Gastroesophageal sphincter (tissue), 3 donors: ENCODE data around the gene C1QTNF9.
"Not testable (repeated sequence)": the region's sequence is repeated elsewhere in the genome, so short reads cannot be mapped to it uniquely, and the experiment has no call there.

ENCODE experiments used
- POLR2AphosphoS5 ChIP-seq: sonication (generic); formaldehyde crosslinking; IDR thresholded peaks from one replicate; pipeline ENCODE4 v1.6.1; 2017; ENCODE audit warnings: antibody characterized with exemption
- TF ChIP-seq, protein P1 (sequence below), 4 experiments: fragments of 200-600 bp in 2 of 4; fragments of 450-650 bp in 2 of 4; sonication (generic) in 1 of 4; IDR thresholded peaks; one replicate each; pipeline ENCODE4 v1.5.1; 2017 to 2019; ENCODE audit warnings: antibody characterized with exemption in 4 of 4, mild to moderate bottlenecking in 2 of 4, moderate library complexity in 2 of 4

DNA sequence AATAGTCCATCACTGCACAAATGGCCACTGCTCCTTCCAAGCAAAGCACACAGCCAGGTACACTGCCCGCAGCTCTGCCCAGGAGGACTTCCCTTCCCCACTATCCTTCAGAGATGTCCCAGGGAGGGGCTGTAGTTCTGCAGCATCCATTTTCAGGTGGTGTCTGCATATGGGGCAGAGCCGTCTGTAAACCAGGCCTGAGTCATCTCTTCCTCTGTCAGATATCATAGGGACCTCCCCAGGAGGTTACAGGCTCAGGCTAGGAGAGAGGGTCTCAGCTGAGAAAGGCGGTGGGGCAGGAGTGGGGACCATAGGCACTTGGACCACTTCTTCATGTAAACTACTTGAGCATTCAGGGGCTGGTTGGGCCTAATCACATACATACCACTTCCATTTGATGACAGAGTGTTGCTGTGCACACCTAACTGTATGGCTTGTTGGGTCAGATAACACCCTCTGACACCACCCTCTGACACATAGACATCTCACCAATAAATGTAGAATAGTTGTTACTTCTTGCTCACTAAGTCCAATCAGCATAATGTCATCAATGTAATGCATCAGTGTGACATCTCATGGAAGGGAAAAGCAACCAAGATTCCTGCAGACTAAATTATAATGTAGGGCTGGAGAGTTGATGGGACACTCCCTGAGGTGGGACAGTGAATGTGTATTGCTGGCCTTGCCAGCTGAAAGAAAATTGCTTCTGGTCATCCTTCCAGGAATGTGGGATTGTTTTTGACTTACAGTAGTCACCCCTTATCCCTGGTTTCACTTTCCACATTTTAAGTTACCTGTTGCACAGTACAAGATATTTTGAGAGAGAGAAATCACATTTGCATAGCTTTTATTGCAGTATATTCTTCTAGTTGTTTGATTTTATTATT lies 40.6 kb downstream of the C1QTNF9 start:
- TF ChIP-seq, protein P1, sequence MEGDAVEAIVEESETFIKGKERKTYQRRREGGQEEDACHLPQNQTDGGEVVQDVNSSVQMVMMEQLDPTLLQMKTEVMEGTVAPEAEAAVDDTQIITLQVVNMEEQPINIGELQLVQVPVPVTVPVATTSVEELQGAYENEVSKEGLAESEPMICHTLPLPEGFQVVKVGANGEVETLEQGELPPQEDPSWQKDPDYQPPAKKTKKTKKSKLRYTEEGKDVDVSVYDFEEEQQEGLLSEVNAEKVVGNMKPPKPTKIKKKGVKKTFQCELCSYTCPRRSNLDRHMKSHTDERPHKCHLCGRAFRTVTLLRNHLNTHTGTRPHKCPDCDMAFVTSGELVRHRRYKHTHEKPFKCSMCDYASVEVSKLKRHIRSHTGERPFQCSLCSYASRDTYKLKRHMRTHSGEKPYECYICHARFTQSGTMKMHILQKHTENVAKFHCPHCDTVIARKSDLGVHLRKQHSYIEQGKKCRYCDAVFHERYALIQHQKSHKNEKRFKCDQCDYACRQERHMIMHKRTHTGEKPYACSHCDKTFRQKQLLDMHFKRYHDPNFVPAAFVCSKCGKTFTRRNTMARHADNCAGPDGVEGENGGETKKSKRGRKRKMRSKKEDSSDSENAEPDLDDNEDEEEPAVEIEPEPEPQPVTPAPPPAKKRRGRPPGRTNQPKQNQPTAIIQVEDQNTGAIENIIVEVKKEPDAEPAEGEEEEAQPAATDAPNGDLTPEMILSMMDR (IDR thresholded peaks at IDR 0.05) = not testable (repeated sequence)
- not testable (repeated sequence) for TF ChIP-seq POLR2AphosphoS5
